Liver (tissue), 9 donors: ENCODE data around the gene SYNDIG1. TPM values are rescaled to one million over a fixed set of nuclear protein-coding genes. Genes with fewer than 3 reads are reported as not detected.

Source experiments
- DNase-seq: peaks from one replicate; pipeline ENCODE4 v3.0.0-alpha.2; 2017; ENCODE audit warnings: low spot score
- H3K27ac ChIP-seq, 2 donors: one replicate each; pipeline ENCODE4 v1.7.0; 2013; ENCODE audit warnings: inconsistent platforms in 2 of 2, low read length in 2 of 2, control low read depth in 1 of 2, low read depth in 1 of 2, mild to moderate bottlenecking in 1 of 2
- H3K27me3 ChIP-seq, 4 donors: one replicate each; pipeline versions ENCODE4 v1.6.1 to v1.7.0; 2013; ENCODE audit warnings: low read length in 3 of 4, inconsistent platforms in 1 of 4, mild to moderate bottlenecking in 1 of 4, moderate library complexity in 1 of 4; ENCODE audit not compliant: control insufficient read depth in 4 of 4, insufficient read depth in 4 of 4
- H3K36me3 ChIP-seq, 4 donors: one replicate each; pipeline versions ENCODE4 v1.6.1 to v1.7.0; 2013; ENCODE audit warnings: low read length in 3 of 4, mild to moderate bottlenecking in 3 of 4, low read depth in 1 of 4, moderate library complexity in 1 of 4; ENCODE audit not compliant: control insufficient read depth in 4 of 4, insufficient read depth in 3 of 4
- H3K4me1 ChIP-seq, 4 donors: one replicate each; pipeline versions ENCODE4 v1.6.1 to v1.7.0; 2013; ENCODE audit warnings: low read length in 3 of 4, mild to moderate bottlenecking in 3 of 4, moderate library complexity in 1 of 4; ENCODE audit not compliant: control insufficient read depth in 4 of 4, insufficient read depth in 4 of 4
- H3K4me3 ChIP-seq, 3 donors: one replicate each; pipeline versions ENCODE4 v1.6.1 to v1.7.0; 2013; ENCODE audit warnings: low read length in 3 of 3, control low read depth in 1 of 3, low read depth in 1 of 3, mild to moderate bottlenecking in 1 of 3
- H3K9ac ChIP-seq, 2 donors: one replicate each; pipeline ENCODE4 v1.7.0; 2013; ENCODE audit warnings: low read length in 2 of 2, mild to moderate bottlenecking in 2 of 2, moderate library complexity in 2 of 2, control low read depth in 1 of 2, low read depth in 1 of 2
- H3K9me3 ChIP-seq, 4 donors: one replicate each; pipeline versions ENCODE4 v1.6.1 to v1.7.0; 2013; ENCODE audit warnings: low read length in 3 of 4; ENCODE audit not compliant: control insufficient read depth in 4 of 4
- CTCF ChIP-seq: fragments of 150-350 bp; IDR thresholded peaks from 2 replicates; pipeline ENCODE4 v1.5.1; 2017; ENCODE audit warnings: improper control_type of control experiment, low read depth, low read length; ENCODE audit not compliant: missing input control
- EGR1 ChIP-seq, 2 donors: IDR thresholded peaks; 2 replicates each; pipeline ENCODE4 v1.6.1; 2016 to 2018; ENCODE audit warnings: antibody characterized with exemption in 2 of 2, low read depth in 2 of 2
- FOXA2 ChIP-seq: IDR thresholded peaks from 2 replicates; pipeline ENCODE4 v1.6.1; 2016; ENCODE audit warnings: antibody characterized with exemption
- GABPA ChIP-seq, 2 donors: IDR thresholded peaks in 1 of 2; conservative IDR thresholded peaks in 1 of 2; 2 replicates each; pipeline ENCODE4 v1.6.1; 2016; ENCODE audit warnings: antibody characterized with exemption in 2 of 2, mild to moderate bottlenecking in 1 of 2, moderate library complexity in 1 of 2
- HNF4A ChIP-seq, 2 donors: conservative IDR thresholded peaks; 2 replicates each; pipeline ENCODE4 v1.6.1; 2016; ENCODE audit warnings: antibody characterized with exemption in 2 of 2, mild to moderate bottlenecking in 2 of 2
- HNF4G ChIP-seq: IDR thresholded peaks from 2 replicates; pipeline ENCODE4 v1.6.1; 2016; ENCODE audit warnings: antibody characterized with exemption
- JUND ChIP-seq, 2 donors: IDR thresholded peaks; 2 replicates each; pipeline ENCODE4 v1.6.1; 2016; ENCODE audit warnings: antibody characterized with exemption in 2 of 2
- RAD21 ChIP-seq, 2 donors: IDR thresholded peaks; 2 replicates each; pipeline ENCODE4 v1.6.1; 2016; ENCODE audit warnings: antibody characterized with exemption in 2 of 2, mild to moderate bottlenecking in 2 of 2
- RXRA ChIP-seq, 2 donors: IDR thresholded peaks; 2 replicates each; pipeline ENCODE4 v1.6.1; 2017 to 2018; ENCODE audit warnings: antibody characterized with exemption in 2 of 2, mild to moderate bottlenecking in 1 of 2
- SP1 ChIP-seq: IDR thresholded peaks from 2 replicates; pipeline ENCODE4 v1.6.1; 2018; ENCODE audit warnings: antibody characterized with exemption, mild to moderate bottlenecking
- TAF1 ChIP-seq: conservative IDR thresholded peaks from 2 replicates; pipeline ENCODE4 v1.6.1; 2016; ENCODE audit warnings: antibody characterized with exemption, mild to moderate bottlenecking
- YY1 ChIP-seq: IDR thresholded peaks from 2 replicates; pipeline ENCODE4 v1.6.1; 2016; ENCODE audit warnings: antibody characterized with exemption, mild to moderate bottlenecking
- WGBS: extraction: QIAGEN DNeasy Blood & Tissue Kit; methylation state at CpG from one replicate; pipeline ENCODE4 v1.1.7; 2013; 5-methylcytosine and 5-hydroxymethylcytosine counted together
- polyA plus RNA-seq, 2 donors: library from polyadenylated mRNA; stranded (reverse) in 1 of 2; unstranded in 1 of 2; fragments of 200-250 nt in 1 of 2; fragments of >200 nt in 1 of 2; fragmentation: Nextera tagmentation in 1 of 2; extraction: Ambion mirVana in 1 of 2; gene quantifications; one replicate each; pipeline versions ENCODE4 v1.2.1 to v1.2.3, GENCODE V29; 2013 to 2015
- total RNA-seq, 2 donors: library from RNA; depleted of rRNA; stranded (reverse); fragments of >200 nt; gene quantifications; one replicate each; pipeline ENCODE4 v1.2.3, GENCODE V29; 2014
- TF ChIP-seq, protein P1 (sequence below): IDR thresholded peaks from 2 replicates; pipeline ENCODE4 v1.6.1; 2016; ENCODE audit warnings: antibody characterized with exemption
- TF ChIP-seq, protein P2 (sequence below): IDR thresholded peaks from 2 replicates; pipeline ENCODE4 v1.6.1; 2016; ENCODE audit warnings: antibody characterized with exemption
- TF ChIP-seq, protein P3 (sequence below): IDR thresholded peaks from 2 replicates; pipeline ENCODE4 v1.6.1; 2016; ENCODE audit warnings: antibody characterized with exemption, mild to moderate bottlenecking
- donor health status: healthy.
- donor health status: healthy.
- donor health status: healthy.
- donor health status: healthy.
- donor health status: healthy.

SYNDIG1 gene
- total and polyA plus RNA-seq, 4 donors: 0.05 to 0.08 TPM; not detected in 2

- Histone ChIP-seq H3K9ac (no peak overlapping the region), H3K9me3 (no peaks in the 10 kb centered on the region), H3K27ac (no peak overlapping the region), H3K4me1 (no peaks in the 10 kb centered on the region), H3K36me3 (no peaks in the 10 kb centered on the region), H3K4me3 (no peak overlapping the region), H3K27me3 (no peaks in the 10 kb centered on the region)
- DNase-seq: peak; percentile 4
- TF ChIP-seq, protein P1, sequence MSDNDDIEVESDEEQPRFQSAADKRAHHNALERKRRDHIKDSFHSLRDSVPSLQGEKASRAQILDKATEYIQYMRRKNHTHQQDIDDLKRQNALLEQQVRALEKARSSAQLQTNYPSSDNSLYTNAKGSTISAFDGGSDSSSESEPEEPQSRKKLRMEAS: no peak
- TF ChIP-seq RAD21 (IDR thresholded peaks at IDR 0.05): no peak
- TF ChIP-seq SP1: no peak
- no peak for TF ChIP-seq TAF1
- no peak for TF ChIP-seq GABPA (IDR thresholded peaks at IDR 0.05 in 1 of 2, conservative IDR thresholded peaks at IDR 0.05 in 1 of 2)
- 87% methylated on average over 9 of the region's 9 CpGs for WGBS
Measured at GRCh38 chr20:24584078-24584477, 114.6 kb downstream of the SYNDIG1 start.

DNA sequence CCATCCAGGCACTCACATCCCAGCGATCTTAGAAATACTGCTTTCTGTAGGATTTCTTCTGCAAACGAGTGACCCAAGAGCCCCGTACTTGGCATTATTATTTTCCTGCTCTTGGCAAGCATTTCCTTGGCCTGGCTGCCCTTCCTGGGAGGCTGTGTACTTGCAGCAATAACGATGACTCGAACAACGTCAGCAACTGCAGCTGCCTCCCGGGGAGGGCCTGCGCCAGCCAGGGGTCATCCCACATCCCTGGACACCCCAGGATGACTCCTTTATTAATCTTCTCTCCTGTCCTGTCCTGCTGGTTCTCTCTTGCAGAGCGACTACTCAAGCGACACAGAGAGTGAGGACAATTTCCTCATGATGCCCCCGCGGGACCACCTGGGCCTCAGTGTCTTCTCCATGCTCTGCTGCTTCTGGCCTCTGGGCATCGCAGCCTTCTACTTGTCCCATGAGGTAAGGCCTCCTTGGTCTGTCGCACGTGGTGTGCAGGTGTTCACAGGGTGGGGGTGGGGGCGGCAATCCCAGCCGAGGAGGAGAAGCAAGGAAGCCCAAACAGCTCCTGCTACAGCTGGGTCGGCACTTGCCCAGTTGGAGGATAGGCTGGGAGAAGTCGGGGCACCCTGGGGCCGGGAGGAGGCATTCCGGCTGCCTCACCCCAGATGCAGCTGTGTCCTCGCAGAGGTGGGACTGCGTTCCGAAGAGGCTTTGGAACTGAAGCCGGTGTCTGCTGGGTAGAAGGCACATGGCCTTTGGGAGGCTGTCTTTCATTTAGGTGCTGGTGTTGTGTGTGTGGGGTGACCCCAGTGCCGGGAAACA, 115.3 kb downstream of the SYNDIG1 start:
- H3K9ac ChIP-seq: no peak overlapping the region
- no peaks in the 10 kb centered on the region for H3K4me1 ChIP-seq
- no peaks in the 10 kb centered on the region for H3K36me3 ChIP-seq
- 82% methylated on average over 26 of the region's 26 CpGs for WGBS
- no peaks in the 10 kb centered on the region for H3K27me3 ChIP-seq
- no peak overlapping the region for H3K4me3 ChIP-seq
- no peaks in the 10 kb centered on the region for H3K9me3 ChIP-seq
- no peak for TF ChIP-seq EGR1 (IDR thresholded peaks at IDR 0.05; ENCODE audit: low read depth in 2 of 2)
- TF ChIP-seq, protein P1: no peak
- no peak for TF ChIP-seq TAF1
- no peak for TF ChIP-seq RAD21 (IDR thresholded peaks at IDR 0.05)
- TF ChIP-seq HNF4A (conservative IDR thresholded peaks at IDR 0.05): no peak
- no peak for TF ChIP-seq HNF4G
- no peak for TF ChIP-seq YY1
- H3K27ac ChIP-seq: no peak overlapping the region
- peak; percentile 16 for DNase-seq

DNA sequence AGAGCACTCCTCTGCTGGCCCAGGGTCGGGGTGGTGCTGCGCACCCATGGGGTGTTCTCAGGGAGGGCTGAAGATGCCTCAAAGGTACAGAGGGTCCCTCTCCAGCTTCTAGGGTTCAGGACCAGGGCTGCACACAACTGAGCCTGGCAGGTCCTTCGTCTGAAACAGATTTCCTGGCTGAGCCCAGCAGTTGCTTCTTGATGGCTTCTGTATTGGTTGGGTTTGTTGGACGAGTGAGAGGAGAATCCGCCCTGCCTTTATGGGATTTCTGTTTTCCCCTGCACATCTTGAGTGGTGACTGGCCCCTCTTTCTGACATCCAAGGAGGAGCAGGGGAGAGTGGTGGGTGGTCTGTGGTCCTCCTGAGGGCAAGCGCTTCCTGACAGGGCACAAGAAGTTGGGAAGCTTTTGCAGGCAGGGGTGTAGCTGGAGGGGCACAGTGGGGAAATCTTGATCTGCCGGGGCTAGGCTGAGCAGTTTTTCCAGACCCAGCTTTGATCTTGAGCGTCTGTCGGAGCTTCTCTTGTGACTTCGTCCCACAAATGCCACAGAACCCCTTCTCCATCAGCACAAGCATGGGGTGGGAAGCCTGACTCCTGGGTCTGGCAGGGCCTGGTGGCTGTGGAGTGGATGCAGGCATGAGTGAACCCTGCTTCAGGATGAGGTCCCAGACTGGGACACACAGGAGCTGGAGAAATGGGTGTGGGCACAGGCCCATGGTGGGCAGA, 116.5 kb downstream of the SYNDIG1 start:
- Histone ChIP-seq H3K4me1 (no peaks in the 10 kb centered on the region), H3K36me3 (no peaks in the 10 kb centered on the region), H3K27me3 (no peaks in the 10 kb centered on the region), H3K9me3 (no peaks in the 10 kb centered on the region), H3K27ac (no peak overlapping the region), H3K9ac (no peak overlapping the region), H3K4me3 (no peak overlapping the region)
- WGBS: 82% methylated on average over 10 of the region's 10 CpGs
- peak; percentile 23 for DNase-seq
- TF ChIP-seq, protein P1: no peak
- TF ChIP-seq GABPA (IDR thresholded peaks at IDR 0.05 in 1 of 2, conservative IDR thresholded peaks at IDR 0.05 in 1 of 2): no peak
- no peak for TF ChIP-seq RAD21 (IDR thresholded peaks at IDR 0.05)
- no peak for TF ChIP-seq EGR1 (IDR thresholded peaks at IDR 0.05; ENCODE audit: low read depth in 2 of 2)
- no peak for TF ChIP-seq JUND (IDR thresholded peaks at IDR 0.05)
- TF ChIP-seq, protein P2, sequence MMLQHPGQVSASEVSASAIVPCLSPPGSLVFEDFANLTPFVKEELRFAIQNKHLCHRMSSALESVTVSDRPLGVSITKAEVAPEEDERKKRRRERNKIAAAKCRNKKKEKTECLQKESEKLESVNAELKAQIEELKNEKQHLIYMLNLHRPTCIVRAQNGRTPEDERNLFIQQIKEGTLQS: no peak
- TF ChIP-seq RXRA (IDR thresholded peaks at IDR 0.05): no peak
- TF ChIP-seq SP1: no peak
- no peak for TF ChIP-seq FOXA2
- TF ChIP-seq CTCF: no peak
- TF ChIP-seq, protein P3, sequence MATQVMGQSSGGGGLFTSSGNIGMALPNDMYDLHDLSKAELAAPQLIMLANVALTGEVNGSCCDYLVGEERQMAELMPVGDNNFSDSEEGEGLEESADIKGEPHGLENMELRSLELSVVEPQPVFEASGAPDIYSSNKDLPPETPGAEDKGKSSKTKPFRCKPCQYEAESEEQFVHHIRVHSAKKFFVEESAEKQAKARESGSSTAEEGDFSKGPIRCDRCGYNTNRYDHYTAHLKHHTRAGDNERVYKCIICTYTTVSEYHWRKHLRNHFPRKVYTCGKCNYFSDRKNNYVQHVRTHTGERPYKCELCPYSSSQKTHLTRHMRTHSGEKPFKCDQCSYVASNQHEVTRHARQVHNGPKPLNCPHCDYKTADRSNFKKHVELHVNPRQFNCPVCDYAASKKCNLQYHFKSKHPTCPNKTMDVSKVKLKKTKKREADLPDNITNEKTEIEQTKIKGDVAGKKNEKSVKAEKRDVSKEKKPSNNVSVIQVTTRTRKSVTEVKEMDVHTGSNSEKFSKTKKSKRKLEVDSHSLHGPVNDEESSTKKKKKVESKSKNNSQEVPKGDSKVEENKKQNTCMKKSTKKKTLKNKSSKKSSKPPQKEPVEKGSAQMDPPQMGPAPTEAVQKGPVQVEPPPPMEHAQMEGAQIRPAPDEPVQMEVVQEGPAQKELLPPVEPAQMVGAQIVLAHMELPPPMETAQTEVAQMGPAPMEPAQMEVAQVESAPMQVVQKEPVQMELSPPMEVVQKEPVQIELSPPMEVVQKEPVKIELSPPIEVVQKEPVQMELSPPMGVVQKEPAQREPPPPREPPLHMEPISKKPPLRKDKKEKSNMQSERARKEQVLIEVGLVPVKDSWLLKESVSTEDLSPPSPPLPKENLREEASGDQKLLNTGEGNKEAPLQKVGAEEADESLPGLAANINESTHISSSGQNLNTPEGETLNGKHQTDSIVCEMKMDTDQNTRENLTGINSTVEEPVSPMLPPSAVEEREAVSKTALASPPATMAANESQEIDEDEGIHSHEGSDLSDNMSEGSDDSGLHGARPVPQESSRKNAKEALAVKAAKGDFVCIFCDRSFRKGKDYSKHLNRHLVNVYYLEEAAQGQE: no peak
